ENCODE measurements around the gene SLC22A31.

Gene SLC22A31

GRCh38 chr16:89164847-89165680 lies 35.3 kb downstream of the SLC22A31 start:
- DNase-seq (ENCODE audit: low read depth in 2 of 2) = no peak

DNA sequence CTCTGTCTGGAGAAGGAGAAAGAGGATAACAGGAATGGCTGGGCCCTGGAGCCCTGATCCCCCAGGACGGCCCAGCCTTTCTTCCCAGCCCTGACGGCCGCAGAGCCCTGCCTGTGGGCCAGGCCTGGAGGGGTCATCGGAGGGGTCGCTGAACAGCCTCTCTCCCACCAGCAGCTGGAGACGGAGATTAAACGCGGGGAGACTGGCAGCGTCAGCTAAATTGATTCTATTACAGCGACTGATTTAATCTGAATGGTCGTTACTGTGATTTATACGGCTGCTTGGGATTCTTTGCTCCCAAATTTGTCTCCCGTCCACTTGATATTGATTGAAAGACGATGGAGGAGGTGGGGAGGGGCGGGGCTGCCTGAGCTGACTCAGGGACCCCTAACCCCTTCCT lies 35.9 kb downstream of the SLC22A31 start:
- no peak for DNase-seq (ENCODE audit: low read depth in 2 of 2)

- no peak for DNase-seq (ENCODE audit: low read depth in 2 of 2)
Measured at GRCh38 chr16:89163297-89163696, 37.0 kb downstream of the SLC22A31 start.

- DNase-seq (ENCODE audit: low read depth in 2 of 2) = no peak
Measured at GRCh38 chr16:89161763-89162713, 38.3 kb downstream of the SLC22A31 start.

DNA sequence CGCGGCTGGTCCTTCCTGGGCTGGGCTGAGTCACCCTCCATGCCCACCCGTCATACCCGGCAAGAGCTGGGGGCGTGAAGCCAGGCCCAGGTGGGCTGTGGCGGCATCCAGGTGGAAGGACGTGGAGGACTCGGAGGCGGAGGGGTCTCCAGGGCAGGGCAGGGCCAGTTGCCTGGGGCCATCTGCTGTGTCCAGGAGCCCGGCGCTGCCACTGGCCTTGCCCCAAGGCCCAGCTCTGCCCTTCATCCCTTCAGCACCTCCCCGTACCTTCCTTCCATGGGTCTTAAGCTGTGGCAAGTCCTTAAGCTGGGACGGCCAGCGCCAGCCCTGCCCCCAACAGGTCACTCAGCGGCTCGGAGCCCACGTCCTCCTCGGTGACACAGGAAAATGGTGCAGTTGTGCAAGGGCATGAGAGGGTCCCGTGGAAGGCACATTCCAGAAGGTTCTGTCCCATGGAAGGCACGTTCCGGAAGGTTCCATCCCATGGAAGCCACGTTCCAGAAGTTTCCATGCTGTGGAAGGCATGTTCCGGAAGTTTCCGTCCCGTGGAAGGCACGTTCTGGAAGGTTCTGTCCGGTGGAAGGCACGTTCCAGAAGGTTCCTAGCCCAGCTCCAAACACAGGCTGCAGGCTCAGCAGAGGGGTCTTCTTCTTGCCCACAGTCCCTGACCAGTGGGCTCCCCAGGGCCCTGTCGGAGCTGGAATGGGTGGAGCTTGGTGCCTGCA lies 39.2 kb downstream of the SLC22A31 start:
- no peak for DNase-seq (ENCODE audit: low read depth in 2 of 2)

DNA sequence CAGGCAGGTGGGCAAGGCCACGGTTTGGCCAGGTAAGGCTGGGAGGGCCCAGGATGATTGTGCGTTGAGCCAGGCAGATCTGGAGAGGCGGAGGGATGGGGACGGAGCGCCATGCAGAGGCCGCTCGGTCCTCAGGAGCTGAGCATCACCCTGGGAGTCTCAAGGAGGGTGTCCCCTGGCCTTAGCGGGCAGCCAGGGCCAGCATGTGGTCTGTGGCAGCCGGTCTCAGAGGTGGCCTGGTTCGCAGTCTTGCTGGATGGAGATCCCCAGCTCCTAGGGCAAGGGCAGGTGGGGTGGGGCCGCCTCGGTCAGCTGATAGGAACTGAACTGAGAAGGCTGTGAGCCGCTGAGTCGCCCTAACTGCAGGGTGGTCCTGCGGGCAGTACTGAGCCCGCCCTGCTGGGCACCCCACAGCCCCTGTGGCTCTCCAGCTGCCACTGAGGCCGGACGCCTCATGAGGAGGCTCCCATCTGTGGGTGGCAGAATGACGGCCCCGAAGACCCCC lies 40.4 kb downstream of the SLC22A31 start:
- no peak for DNase-seq (ENCODE audit: low read depth in 2 of 2)

DNA sequence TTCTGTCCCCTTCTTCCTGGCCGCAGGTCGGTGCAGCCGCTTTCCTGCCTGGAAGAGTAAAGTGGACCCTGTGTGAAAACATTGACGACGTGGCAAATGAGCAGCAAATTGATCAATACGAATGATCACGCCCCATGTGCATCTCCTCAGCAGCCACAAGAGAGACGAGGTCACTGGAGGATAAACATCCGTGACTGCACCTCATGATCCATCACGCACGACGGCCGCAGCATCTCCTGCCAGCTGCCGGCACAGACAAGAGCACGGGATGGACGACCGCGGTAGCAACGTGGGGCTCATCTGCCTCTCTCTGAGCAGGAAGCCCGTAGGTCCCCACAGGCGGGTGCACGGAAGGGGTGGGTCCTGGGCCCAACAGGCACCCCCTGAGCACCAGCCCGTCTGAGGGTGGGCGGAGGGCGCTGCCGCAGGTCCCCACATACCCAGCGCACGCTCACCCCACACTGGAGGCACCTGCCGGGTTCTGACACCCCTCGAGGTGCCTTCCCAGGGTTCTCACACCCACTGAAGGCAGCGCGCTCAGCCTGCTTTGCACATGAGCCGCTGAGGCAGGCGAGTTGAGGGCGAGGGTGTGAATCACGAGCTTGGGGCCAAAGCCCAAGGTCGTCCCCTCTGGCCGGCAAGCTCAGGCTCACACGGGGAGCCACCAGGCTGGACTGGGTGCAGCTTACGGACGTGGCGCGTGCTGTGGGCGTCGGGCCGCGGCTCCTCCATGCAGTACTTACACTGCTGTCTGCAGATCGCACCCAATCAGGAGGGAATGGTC lies 41.1 kb downstream of the SLC22A31 start:
- DNase-seq (ENCODE audit: low read depth in 2 of 2) = no peak

DNA sequence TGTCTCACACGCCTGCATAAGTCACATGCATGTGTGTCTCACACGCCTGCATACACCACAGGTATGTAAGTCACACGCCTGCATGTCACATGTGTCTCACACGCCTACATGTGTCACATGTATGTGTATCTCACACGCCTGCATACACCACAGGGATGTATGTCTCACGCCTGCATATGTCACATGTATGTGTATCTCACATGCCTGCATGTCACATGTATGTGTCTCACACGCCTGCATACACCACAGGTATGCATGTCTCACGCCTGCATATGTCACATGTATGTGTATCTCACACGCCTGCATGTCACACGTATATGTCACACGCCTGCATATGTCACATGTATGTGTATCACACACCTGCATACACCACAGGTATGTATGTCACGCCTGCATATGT lies 42.6 kb downstream of the SLC22A31 start:
- DNase-seq (ENCODE audit: low read depth in 2 of 2) = no peak

GRCh38 chr16:89156740-89157645 lies 43.3 kb downstream of the SLC22A31 start:
- no peak for DNase-seq (ENCODE audit: low read depth in 2 of 2)

GRCh38 chr16:89155851-89156739 lies 44.2 kb downstream of the SLC22A31 start:
- DNase-seq (ENCODE audit: low read depth in 2 of 2) = no peak

DNA sequence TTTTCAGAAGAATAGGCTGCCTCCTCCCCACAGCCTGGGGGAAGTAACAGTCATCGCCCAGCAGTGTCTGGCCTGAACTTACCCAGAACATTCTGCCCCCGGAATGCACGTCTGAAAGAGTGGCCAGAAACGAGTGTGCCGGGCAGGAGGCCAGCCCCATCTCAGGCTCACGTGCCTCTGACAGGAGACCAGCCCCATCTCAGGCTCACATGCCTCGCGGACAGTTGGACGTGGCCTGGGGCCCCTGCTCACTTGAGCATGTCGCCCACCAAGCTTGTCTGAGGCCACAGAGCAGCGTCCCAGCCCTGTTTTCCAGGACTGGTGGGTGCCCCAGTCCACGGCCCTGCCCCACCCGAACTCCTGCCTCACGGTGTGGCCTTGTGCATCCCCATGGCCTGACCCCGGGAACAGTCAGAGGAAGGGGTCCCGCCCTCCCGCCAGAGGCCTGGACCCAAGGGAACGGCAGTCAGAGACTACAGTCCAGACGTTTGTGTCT lies 45.1 kb downstream of the SLC22A31 start:
- DNase-seq (ENCODE audit: low read depth in 2 of 2) = no peak

- DNase-seq (ENCODE audit: low read depth in 2 of 2) = no peak
Measured at GRCh38 chr16:89154390-89155183, 45.8 kb downstream of the SLC22A31 start.

- DNase-seq (ENCODE audit: low read depth in 2 of 2) = no peak
Measured at GRCh38 chr16:89153848-89154271, 46.5 kb downstream of the SLC22A31 start.

GRCh38 chr16:89152831-89153700 lies 47.3 kb downstream of the SLC22A31 start:
- no peak for DNase-seq (ENCODE audit: low read depth in 2 of 2)

DNA sequence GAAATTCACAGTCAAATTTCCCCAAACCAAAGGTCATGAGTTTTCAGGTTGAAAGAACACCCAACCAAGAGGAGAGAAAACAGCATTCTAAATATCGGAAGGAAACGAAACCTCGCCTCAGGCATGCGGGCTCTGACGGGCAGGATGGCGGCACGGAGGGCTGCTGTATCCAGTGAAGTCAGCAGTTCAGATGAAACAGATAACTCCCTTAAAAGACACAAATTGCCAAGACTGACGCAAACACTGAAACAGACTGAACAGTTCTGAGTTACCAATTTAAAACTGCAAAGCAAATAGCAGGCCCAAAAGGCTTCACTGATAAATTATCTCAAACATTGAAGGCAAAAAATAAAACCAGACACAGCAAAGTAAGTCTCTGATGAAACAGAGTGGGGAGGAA lies 49.4 kb downstream of the SLC22A31 start:
- no peak for DNase-seq (ENCODE audit: low read depth in 2 of 2)

DNA sequence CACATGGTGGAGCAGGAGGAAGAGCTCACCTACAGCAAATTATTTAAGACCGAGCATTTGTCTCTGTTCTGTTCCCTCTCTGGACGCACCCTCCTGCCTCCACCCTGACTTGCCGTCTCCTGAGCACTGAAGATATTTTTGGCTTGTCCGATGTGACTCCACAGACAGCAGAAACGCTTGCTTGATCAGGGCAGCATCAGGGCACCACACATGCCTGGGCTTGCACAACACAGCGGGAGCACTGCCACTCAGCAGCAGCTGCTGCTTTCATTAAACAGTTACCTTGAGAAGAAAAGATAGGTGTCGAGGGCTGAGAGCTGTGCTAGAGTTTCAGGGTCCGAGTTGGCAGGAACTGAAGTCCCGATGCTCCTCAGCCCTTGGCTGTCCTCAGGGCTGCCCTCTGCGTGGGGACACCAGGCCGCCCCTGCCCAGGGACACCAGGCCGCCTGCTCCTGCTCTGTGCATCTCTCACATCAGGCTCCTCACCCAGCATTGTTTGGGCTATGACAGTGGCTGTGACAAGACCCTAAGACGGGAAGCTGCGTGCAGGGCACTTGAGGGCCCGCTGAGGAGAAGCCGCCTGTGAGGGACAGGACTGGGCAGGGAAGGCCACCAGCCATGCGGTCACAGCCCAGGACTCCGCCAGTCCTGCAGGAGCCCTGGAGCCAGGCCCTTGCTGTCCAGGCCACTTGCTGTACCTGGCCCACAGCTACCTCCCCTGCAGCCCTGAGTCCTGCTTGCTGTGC lies 50.1 kb downstream of the SLC22A31 start:
- DNase-seq (ENCODE audit: low read depth in 2 of 2) = no peak
